Ascending aorta (tissue), 2 donors: Measurements from ENCODE around the gene PROCA1. TPM values are rescaled to one million over a fixed set of nuclear protein-coding genes. Genes with fewer than 3 reads are reported as not detected.

ENCODE experiments used
- DNase-seq, 2 donors: peaks; one replicate each; pipeline ENCODE4 v3.0.0-alpha.2; 2019; ENCODE audit warnings: low spot score in 2 of 2
- H3K27ac ChIP-seq, 2 donors: fragments of 200-600 bp; sonication (generic); one replicate each; pipeline ENCODE4 v1.5.1; 2016 to 2017; ENCODE audit warnings: mild to moderate bottlenecking in 1 of 2
- H3K27me3 ChIP-seq: fragments of 200-600 bp; sonication (generic); one replicate; pipeline ENCODE4 v1.5.1; 2017
- H3K36me3 ChIP-seq, 2 donors: fragments of 200-600 bp; sonication (generic); one replicate each; pipeline ENCODE4 v1.5.1; 2016
- H3K4me1 ChIP-seq, 2 donors: fragments of 200-600 bp; sonication (generic); one replicate each; pipeline ENCODE4 v1.5.1; 2016 to 2017; ENCODE audit warnings: mild to moderate bottlenecking in 1 of 2
- H3K4me3 ChIP-seq, 2 donors: fragments of 200-600 bp; sonication (generic); one replicate each; pipeline ENCODE4 v1.5.1; 2016 to 2017; ENCODE audit warnings: mild to moderate bottlenecking in 1 of 2
- H3K9me3 ChIP-seq, 2 donors: fragments of 200-600 bp; sonication (generic); one replicate each; pipeline ENCODE4 v1.5.1; 2016
- intact Hi-C: fragments of 100-400 bp; cut with DNase I; formaldehyde crosslinking; loops from one replicate; pipeline ENCODE4 v1.15.1; 2023
- total RNA-seq: library from RNA; depleted of rRNA; stranded (reverse); fragments of >200 nt; gene quantifications from one replicate; pipeline ENCODE4 v1.1.0, GENCODE V29; 2016
- TF ChIP-seq, protein P1 (sequence below), 3 experiments: fragments of 200-600 bp in 2 of 3; fragments of 450-650 bp in 1 of 3; sonication (generic) in 2 of 3; IDR thresholded peaks; one replicate each; pipeline ENCODE4 v1.5.1; 2016 to 2019; ENCODE audit warnings: antibody characterized with exemption in 3 of 3, mild to moderate bottlenecking in 1 of 3, moderate library complexity in 1 of 3

The PROCA1 gene
- total RNA-seq, 1 donor from 2014 or later: 1.6 TPM

DNA sequence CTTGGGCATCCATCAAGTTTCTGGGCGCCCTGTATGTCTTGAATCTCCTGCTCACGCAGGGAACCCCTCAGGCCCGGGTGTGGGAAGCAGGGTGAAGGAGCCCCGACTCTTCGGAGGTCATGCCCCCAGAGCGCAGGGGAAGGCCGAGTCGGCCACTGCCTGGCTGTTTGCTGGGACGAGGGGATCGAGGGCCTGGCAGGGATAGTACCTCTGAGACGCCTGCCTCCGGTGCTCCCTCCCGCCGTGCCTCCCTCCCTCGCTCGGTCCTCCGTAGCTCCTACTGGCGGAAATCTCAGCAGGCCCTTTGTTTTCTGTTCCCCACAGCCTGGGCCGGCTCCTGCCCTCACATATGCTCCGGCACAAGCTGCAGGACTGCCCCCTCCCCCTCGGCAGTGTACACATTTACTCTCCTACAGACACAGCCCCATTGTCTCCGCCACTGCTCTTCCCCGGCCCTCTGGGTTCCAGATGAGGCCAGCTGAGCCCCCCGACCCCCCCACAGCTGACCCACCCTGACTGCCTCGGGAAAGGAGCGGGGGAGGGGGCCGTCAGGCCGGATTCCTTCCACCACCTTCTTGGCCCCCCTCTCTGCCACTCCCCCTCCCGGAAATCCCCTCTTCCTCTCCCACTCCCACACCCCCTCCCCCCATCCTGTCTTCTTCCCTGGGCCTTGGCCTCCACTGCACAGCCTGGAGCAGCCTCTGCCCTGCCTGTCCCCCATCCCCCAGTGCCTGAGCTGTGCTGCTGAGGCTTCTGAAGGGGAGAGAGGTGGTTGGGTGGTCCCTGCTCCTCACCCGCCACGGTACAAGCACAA, 33.5 kb upstream of the PROCA1 start:
- H3K4me1 ChIP-seq: peaks cover 15 to 34% of the 10 kb centered on the region in 2 donors
- H3K4me3 ChIP-seq: peak overlapping the region; percentile 88 to 91
- TF ChIP-seq, protein P1, sequence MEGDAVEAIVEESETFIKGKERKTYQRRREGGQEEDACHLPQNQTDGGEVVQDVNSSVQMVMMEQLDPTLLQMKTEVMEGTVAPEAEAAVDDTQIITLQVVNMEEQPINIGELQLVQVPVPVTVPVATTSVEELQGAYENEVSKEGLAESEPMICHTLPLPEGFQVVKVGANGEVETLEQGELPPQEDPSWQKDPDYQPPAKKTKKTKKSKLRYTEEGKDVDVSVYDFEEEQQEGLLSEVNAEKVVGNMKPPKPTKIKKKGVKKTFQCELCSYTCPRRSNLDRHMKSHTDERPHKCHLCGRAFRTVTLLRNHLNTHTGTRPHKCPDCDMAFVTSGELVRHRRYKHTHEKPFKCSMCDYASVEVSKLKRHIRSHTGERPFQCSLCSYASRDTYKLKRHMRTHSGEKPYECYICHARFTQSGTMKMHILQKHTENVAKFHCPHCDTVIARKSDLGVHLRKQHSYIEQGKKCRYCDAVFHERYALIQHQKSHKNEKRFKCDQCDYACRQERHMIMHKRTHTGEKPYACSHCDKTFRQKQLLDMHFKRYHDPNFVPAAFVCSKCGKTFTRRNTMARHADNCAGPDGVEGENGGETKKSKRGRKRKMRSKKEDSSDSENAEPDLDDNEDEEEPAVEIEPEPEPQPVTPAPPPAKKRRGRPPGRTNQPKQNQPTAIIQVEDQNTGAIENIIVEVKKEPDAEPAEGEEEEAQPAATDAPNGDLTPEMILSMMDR (IDR thresholded peaks at IDR 0.05): no peak
- no peaks in the 10 kb centered on the region for H3K9me3 ChIP-seq
- H3K27ac ChIP-seq: peak overlapping the region; percentile 88 to 98
- intact Hi-C loops: no loop called here
- peaks cover 7 to 18% of the 10 kb centered on the region in 2 donors for H3K36me3 ChIP-seq
- no peaks in the 10 kb centered on the region for H3K27me3 ChIP-seq
- no peak for DNase-seq

DNA sequence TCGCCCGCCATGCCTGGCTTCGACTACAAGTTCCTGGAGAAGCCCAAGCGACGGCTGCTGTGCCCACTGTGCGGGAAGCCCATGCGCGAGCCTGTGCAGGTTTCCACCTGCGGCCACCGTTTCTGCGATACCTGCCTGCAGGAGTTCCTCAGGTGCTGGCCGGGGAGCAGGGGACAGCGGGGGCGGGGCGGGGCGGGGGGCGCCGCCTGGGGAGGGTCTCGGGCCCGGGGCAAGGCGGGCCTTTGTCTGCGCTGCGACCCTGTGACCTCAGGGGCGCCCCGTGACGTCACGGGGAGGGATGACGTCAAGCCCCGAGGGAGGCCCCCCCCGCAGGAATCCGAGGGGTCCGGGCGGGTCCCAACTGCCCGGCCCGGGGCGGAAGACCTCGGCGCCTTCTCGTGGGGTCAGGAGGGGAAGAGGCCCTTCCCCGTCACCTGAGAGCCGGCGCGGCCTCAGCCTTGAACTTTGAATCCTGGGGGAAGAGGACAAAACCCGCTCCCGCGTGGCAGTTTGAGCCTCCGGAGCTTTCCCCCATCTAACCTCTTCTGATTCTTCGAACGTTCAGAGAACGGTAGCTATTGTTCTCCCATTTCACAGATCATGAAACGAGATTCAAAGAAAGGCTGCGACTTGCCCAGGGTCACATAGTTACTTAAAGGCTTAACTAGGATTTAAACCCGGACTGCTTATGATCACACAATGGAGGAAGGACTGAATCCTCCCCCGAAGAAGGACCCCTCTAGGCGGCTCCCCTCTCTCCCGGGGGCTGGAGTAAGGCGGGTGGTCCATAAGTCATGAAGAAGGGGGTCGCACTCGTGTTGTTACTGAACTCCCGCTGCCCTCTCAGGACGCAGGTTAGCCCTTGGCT, 32.6 kb upstream of the PROCA1 start:
- intact Hi-C loops: no loop called here
- peak overlapping the region; percentile 88 to 98 for H3K27ac ChIP-seq
- no peak for DNase-seq

DNA sequence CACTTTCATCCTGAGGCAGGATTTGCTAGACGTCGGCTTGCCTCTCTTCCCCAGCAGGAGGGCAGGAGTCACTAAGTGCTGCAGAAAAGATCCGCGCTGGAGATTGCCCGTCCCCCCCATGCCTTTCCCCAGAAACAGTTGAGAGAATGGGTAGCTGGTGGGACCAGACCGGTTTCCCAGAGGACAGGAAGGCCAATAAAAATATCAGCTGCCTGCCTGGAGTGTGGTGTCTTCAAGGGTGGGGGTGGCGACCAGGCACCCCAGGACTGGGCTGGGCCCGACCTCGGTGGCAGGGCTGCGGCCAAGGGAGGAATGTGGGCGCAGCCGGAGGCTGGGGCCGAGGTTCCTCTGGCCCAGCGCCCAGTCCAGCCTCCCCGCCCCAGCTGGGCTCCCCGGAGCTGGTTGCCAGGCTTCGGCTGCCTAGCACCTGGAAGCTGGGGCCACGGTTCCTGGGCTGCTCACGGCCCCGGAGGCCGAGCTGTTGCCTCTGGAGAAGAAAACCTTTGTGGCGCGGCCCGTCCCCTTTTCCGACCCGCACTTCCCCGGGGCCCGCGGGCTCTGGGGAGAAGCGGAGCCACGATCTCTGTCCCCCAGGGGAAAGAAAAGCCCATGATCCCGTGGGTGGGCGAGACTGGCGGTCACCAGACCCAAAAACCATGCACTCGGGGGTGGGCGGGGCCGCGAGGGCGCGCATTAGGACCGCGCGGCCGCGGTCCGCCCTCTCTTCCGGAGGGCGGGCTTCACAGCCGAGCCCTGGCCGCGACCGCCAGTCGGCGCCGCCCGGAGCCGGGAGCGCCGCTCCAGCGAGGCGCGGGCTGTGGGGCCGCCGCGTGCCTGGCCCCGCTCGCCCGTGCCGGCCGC, 31.8 kb upstream of the PROCA1 start, which contains the start of gene TRAF4:
Gene TRAF4, plus strand, starts transcription at position 769 of the 861 bp plus-strand sequence. CDS start 102 bp downstream, outside the sequence.
- TF ChIP-seq, protein P1 (IDR thresholded peaks at IDR 0.05): peak in 2 of 3 experiments; percentile 2 to 75

More for the DNA sequence above, 32.6 kb upstream of the PROCA1 start:
- H3K4me3 ChIP-seq: peak overlapping the region; percentile 88 to 91
- H3K4me1 ChIP-seq: peaks cover 15 to 34% of the 10 kb centered on the region in 2 donors
- H3K27me3 ChIP-seq: no peaks in the 10 kb centered on the region
- no peaks in the 10 kb centered on the region for H3K9me3 ChIP-seq
- TF ChIP-seq, protein P1 (IDR thresholded peaks at IDR 0.05): no peak
- peaks cover 7 to 15% of the 10 kb centered on the region in 2 donors for H3K36me3 ChIP-seq

DNA sequence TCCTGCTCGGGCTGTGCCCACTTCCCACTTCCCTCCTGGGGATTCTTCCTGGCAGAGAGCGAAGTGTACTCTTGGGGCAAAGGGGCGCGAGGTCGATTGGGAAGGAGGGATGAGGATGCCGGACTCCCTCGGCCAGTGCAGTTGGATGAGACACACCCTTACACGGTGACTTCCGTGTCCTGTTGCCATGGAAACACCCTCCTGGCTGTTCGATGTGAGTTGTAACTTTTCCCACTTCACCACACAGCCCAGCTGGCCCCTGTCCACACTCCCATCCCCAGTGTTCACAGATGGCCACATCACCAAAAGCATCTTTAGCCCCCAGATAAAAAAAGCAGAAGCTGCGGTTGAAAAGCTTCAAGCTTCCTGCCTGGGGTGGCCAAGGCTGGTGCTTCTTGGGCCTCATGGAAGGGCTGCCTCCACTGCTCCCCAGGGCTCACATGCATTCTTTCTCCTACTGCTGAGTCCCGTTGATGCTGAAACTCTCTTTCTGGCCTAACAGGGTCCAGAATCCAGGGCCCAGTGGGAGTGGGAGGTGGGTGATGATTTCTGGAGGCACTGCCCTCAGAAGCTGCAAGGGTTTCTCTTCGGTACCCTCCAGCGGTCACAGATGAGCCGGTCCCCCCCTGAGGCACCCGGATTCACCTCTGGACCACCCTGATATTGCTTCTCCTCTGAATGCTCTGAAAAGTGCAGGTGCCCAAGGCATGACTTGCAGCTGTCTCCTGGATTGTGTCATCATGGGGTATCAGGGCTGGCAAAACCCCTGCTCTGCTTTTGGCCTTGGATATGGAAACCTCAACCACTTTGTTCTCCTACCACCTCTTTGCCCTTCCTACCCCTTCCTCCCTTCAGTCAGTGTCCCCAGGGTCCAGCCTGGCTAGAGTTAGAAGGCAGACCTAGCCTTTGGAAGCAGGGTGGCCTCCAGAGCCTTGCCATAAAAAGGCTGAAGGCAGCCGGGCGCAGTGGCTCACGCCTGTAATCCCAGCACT, 30.0 kb upstream of the PROCA1 start:
- no peaks in the 10 kb centered on the region for H3K27me3 ChIP-seq
- no peaks in the 10 kb centered on the region for H3K36me3 ChIP-seq
- DNase-seq: no peak
- no peak overlapping the region for H3K4me3 ChIP-seq
- H3K9me3 ChIP-seq: no peaks in the 10 kb centered on the region
- peaks cover 12 to 30% of the 10 kb centered on the region in 2 donors for H3K4me1 ChIP-seq
- TF ChIP-seq, protein P1 (IDR thresholded peaks at IDR 0.05): no peak
- peak overlapping the region in 1 of 2 donors; percentile 18 for H3K27ac ChIP-seq
- intact Hi-C loops: no loop called here

More for the DNA sequence above, 31.8 kb upstream of the PROCA1 start, which contains the start of gene TRAF4:
- no peaks in the 10 kb centered on the region for H3K9me3 ChIP-seq
- peaks cover 2 to 7% of the 10 kb centered on the region in 2 donors for H3K36me3 ChIP-seq
- H3K4me1 ChIP-seq: peaks cover 15 to 34% of the 10 kb centered on the region in 2 donors
- peak within 1 kb of the TSS; percentile 88 to 98 for H3K27ac ChIP-seq
- peak within 1 kb of the TSS; percentile 88 to 91 for H3K4me3 ChIP-seq
- DNase-seq: peak in 1 of 2 donors; percentile 89
- H3K27me3 ChIP-seq: no peaks in the 10 kb centered on the region
- intact Hi-C loops: loop anchor here (1.0 kb wide), 1 partner anchor 15 kb away; the partner anchor contains the start of gene NEK8
